ENCODE data around the gene ENO2.

ENO2 gene

DNA sequence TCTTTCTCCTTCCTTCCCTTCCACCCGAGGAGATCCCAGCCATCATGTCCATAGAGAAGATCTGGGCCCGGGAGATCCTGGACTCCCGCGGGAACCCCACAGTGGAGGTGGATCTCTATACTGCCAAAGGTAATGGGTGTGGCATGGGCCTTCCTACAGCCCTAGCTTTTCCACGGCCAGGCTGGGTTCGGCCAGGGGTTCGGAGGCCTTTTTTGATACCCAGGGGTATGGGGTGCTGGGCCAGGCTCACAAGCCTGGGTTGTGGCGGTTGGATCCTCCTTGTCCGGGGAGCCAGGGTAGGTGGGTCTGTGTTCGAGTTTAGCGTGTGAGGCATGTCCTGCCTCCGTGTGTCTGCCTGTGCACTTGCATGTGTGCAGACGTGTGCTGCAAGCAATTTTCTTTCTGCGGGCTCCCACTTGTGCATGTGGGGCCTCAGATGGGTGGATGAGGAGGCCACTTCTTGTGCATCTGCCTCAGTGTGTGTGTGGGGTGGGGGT lies 1.5 kb downstream of the ENO2 start:
- DNase-seq, result no peak

DNA sequence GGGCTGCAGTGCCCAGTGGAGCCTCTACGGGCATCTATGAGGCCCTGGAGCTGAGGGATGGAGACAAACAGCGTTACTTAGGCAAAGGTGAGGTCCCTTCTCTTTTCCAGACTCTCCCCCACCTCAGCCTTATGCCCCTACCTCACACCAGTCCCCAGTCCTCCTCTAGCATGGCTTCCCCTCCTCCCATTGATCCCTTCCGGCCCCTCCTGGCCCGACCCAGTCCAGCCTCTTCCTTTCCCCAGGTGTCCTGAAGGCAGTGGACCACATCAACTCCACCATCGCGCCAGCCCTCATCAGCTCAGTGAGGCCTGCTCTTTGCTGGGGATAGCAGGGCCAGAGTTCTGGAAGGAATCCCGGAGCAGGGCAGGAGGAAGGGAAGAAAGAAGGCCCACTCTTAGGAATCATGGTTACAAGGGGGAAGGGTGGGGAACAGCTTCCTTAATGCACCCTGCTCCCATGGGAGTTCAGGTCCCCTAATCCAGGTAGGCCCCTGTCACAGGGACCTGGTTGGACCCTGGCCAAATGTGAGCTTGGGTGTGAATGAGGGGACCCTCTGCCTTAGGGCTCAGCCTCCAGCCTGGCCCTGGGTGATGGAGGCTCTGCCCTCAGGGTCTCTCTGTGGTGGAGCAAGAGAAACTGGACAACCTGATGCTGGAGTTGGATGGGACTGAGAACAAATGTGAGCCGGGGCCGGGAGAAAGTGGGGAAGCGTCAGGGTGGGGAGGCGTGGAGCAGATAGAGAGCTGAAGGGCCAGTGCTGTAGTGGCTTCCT lies 2.2 kb downstream of the ENO2 start:
- DNase-seq, result no peak

DNA sequence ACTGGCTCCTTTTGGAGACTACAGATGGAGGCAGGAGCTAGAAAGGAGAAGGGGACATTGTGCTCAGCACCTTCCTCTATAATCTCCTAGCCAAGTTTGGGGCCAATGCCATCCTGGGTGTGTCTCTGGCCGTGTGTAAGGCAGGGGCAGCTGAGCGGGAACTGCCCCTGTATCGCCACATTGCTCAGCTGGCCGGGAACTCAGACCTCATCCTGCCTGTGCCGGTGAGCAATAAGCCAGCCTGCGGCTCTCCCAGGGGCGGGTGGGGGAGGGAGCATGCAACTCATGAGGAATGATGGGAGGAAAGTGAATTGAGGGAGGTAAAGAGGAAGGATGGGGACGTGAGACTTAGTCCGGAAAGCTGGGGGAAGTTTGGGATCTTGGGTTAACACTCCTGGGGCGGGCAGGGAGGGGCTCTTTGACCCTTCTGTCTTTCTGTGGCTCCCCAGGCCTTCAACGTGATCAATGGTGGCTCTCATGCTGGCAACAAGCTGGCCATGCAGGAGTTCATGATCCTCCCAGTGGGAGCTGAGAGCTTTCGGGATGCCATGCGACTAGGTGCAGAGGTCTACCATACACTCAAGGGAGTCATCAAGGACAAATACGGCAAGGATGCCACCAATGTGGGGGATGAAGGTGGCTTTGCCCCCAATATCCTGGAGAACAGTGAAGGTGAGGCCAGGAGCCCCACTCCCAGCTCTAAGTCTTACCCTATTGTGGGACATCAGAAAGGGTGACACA lies 3.3 kb downstream of the ENO2 start:
- no peak for DNase-seq

DNA sequence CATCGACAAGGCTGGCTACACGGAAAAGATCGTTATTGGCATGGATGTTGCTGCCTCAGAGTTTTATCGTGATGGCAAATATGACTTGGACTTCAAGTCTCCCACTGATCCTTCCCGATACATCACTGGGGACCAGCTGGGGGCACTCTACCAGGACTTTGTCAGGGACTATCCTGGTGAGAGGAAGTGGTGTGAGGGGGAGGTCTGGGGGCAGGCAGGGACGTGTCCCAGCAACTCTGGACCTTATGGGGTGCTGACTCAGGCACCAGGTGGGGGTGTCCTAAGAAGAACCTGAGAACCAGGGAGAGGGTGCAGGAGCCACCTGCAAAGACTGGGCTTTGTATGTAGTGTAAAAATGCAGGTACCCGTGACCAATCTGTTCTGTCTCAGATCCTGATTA lies 5.2 kb downstream of the ENO2 start:
- DNase-seq, result no peak

DNA sequence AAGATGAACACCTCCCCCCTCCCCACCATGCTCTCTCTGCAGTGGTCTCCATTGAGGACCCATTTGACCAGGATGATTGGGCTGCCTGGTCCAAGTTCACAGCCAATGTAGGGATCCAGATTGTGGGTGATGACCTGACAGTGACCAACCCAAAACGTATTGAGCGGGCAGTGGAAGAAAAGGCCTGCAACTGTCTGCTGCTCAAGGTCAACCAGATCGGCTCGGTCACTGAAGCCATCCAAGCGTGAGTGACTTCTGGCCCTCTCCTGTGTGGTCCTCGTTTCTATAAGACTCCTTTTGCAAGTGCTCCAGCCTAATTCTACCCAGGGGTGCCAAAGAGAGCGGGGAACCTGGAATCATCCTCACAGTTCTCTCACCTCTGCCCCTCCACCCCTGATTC lies 7.2 kb downstream of the ENO2 start:
- DNase-seq, result no peak

DNA sequence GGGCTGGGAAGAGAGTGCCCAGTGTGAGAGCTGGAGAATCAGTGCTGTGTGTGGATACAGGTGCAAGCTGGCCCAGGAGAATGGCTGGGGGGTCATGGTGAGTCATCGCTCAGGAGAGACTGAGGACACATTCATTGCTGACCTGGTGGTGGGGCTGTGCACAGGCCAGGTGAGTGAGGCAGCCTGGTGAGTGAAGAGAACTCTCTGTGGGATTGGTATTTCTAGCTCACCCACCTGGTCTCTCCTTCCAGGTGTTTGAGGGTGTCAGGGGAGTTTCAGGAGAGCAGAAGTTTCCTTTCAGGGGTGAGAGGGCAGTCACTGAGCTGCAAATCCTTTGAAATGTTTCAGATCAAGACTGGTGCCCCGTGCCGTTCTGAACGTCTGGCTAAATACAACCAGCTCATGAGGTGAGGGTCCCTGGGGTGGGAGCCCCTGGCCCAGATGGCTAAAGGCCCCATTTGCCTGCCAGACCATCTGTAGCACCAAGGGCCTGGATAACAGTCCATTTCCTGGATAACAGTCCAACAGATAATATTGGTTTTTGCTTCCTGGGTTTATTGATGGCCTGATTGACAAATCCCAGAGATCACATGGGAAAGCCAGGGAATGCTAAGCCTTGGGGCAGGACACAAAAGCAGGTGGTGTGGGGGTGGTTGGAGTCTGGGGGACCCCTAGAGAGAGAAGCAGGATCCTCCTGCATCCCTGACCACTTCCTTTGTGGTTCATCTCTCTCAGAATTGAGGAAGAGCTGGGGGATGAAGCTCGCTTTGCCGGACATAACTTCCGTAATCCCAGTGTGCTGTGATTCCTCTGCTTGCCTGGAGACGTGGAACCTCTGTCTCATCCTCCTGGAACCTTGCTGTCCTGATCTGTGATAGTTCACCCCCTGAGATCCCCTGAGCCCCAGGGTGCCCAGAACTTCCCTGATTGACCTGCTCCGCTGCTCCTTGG lies 7.9 kb downstream of the ENO2 start:
- no peak for DNase-seq

DNA sequence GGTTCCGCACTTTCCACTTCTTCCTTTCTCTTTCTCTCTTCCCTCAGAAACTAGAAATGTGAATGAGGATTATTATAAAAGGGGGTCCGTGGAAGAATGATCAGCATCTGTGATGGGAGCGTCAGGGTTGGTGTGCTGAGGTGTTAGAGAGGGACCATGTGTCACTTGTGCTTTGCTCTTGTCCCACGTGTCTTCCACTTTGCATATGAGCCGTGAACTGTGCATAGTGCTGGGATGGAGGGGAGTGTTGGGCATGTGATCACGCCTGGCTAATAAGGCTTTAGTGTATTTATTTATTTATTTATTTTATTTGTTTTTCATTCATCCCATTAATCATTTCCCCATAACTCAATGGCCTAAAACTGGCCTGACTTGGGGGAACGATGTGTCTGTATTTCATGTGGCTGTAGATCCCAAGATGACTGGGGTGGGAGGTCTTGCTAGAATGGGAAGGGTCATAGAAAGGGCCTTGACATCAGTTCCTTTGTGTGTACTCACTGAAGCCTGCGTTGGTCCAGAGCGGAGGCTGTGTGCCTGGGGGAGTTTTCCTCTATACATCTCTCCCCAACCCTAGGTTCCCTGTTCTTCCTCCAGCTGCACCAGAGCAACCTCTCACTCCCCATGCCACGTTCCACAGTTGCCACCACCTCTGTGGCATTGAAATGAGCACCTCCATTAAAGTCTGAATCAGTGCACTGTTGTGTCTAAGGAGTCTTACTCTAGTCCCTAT lies 8.8 kb downstream of the ENO2 start:
- no peak for DNase-seq

DNA sequence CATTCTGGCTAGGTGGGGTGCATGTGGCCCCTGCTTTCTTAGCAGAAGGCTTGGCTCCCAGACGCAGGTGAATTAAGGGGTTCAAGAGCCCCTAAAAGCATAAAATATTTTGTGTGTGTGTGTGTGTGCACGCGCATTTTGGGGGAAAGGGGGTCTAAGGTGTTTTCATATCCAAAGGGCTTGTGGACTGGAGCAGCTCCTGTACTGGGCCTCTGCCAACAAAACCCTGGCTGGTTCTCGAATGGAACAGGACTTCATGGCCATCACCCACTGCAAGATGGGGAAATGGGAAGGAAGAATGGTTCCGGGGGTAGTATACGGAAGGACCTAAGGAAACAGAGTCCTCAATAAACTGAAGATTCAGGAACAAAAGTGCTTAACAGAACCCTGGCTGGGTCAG lies 9.5 kb downstream of the ENO2 start:
- DNase-seq, result no peak

DNA sequence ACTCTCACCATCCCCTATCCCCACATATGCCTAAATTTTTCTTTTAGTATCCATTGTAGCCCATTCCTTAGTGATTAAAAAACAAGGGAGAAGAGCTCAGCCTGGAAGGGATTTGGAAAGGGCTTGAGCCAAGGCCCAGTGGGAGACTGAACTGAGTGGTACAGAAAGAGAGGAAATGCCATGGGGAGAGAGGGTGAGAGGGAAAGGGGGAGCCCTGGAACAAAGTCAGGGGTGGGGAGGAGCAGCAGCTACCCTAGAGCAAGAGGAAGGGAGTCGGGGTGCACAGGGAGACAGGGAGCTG lies 10.8 kb downstream of the ENO2 start:
- DNase-seq, result no peak

DNA sequence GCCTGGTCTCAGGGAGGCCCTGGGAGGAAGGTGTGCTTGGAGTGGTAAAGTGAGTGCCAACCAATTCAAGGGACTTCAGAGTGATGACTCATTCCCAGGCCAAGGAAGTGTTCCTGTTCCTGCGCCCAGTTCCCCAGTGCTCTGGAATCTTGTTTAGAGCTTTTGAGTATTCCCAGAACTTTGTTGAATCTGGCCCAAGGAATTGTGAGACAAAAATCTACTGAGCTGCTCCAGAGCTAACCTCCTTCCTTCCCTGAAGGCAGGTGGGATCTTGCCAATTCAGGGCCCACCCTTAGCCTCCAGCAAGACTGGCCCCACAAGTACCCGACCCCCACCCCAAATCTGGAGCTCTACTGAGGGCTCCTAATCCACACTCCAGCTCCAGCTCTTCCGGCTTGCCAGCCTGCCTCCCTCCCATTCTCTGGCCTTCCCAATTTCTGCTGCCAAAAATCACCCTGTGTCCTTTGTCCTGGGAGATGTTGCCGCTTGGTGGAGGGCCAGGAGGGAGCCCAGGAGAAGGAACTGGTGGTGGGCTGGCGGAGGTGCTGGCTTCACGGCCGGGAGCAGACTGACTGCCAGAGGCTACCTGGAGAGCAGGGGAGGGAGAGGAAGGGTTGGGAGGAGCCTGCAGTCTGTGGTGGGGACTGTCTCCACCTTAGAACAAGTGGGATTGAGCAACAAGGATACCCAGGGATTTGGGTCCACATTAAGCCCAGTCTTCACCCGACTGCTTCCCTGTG lies 11.3 kb downstream of the ENO2 start:
- DNase-seq, result no peak

DNA sequence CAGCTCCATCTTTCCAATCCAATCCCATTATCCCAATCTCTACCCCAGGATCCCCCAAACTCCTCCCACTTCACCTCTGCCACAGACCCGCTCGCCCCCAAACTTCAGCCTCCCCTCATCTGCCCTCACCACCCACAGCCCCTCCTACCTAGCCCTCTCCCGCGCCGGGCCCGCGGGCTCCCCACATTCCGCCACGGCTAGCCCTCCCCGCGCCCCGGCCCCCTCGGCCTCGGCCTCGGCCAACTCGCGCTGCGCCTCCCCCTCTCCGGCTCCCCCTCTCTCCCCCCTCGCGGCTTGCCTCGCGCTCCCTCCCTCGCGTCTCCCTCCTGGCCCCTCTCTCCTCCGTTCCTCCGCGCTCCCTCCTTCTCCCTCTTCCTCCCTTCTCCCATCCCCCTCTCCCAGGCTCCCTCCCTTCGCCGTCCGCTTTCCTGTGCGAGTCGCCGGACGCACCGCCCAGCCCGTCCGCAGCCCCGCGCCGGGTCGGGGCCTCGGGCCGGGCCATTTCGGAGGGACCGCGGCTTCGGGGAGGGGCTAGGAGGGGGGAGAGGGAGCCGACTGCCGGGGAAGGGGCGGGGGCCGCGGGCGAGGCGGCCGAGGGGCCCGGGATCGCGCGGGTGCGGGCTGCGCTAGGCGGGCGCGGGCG lies 13.1 kb downstream of the ENO2 start, which contains the start of gene ATN1:
Gene ATN1 (plus strand): TSS at position 581 of the 643 bp plus-strand sequence. CDS start 6,043 bp downstream, outside the sequence.
- no peak for DNase-seq

DNA sequence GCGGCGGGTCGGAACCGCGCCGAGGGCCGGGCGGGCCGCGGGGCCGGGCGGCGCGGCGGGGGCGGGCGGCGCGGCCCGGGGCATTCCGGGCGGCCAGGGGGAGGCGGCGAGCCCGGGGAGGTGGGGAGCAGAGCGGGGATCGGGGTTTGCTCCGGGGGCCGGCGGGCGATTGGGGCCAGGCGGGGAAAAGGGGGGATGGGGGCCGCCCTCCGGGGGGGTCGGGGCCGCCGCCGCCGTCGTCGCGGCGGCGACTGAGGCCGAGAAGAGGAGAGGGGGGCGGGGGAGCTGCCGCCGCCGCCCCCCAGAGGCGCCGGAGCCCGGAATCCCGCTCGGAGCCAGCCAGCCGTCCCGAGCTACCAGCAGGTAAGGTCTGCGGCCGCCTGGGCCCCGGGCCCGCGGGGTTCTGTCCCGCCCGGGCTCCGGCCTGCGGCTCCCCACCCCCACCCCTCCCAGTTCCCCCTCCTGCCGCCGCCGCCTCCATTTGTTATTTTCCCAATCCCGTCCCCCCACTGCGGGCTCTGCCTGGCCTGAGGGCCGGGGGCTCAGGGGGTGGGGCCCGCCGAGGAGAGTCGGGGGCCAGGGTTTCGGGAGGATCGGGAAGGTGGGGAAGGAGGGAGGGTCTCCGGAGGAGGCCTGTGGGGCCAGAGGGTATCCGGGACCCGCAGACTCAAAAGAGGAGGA lies 13.8 kb downstream of the ENO2 start:
- no peak for DNase-seq

DNA sequence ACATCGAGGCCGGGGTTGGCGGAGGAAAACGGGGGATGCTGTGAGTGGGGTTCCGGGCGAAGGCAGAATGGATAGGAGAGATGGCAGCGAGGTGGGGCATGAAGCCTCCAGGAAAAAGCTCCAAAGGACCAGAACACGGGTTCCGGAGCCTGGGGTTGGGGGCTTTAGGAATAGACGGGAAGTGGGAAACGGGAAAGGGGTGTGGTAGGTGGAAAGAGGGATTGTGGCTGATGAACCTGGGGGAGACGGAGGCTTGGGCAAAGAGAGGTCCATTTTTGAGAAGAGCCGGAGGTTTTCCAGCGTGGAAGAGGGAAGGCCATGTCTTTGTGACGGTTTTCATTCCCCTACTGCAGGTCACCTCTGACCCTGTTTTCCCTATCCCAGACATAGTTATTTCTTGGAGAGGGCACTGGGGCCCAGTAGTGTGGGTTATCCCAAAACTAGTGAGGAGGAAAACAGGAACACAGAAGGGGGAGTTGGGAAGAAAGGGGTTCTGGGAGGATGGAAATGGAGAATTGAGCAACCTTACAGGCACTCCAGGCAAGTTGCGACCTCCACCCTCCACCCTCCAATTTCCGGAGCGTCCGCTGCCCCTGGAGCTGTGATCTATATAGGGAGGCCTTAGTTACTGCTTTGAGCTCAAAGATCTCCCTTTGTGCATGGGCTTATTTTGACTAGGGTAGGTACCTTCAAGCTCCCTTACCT lies 14.5 kb downstream of the ENO2 start:
- no peak for DNase-seq

DNA sequence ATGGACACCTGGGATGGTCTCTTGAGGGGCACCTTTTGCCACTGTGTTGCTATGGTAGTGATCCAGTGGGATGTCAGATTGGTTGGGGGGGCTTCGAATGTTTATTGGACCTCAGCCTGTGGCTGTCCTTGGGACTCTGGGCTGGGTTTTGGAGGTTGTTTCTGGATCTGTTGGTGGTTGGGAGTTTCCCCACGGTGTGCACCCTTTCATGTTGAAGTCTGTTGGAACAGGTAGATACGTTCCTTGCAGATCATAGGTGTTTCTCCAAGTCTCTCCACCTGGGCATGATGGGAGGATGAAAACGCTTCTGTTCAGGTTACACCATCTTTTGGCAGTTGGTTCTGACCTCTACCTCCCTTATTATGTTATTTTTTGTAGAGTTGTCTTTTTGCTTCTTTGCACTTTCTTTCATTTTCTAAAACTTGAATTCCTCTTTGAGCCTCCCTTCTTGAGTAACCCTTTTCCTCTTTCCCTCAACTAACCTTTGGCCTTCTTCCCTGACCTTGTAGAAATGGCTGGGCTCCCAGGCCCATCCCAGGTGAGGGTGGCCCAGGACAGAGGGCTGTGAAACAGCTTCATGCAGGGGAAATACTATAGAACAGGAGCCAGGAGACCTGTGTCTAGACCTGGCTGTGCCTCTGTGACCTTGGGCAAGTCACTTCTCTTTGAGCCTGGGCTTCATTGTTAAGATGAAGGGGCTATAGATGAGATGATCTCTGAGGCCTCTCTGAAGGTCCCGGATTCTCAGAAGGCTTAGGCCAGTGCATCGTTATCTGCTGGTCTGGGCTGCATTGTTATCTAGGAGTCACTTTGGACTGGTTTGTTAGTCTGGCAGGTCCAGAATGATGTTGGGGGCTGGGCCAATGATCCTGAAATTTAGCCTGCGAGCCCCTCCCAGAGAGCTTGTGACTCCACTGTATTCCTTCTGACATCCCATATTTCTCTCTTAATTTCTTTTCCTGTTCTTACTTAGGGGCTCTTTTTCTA lies 15.4 kb downstream of the ENO2 start:
- no peak for DNase-seq

DNA sequence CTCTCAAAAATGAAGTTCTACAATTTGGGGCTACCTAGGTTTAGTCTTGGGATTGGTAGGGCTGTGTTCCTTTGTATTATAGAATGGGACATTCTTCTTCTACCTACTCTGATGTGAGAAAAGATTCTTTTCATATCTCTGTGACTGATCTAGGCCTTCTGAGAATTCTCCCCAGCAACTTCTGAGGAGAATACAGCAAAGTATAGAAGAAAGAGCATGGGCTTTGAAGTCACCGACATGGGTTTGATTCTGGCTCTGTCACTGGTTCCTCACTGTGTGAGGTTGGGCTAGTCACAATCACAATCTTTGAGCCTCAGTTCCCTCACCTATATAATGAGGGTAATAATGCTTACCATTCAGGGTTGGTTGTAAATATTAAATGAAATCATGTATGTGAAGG lies 18.4 kb downstream of the ENO2 start:
- DNase-seq, result no peak

DNA sequence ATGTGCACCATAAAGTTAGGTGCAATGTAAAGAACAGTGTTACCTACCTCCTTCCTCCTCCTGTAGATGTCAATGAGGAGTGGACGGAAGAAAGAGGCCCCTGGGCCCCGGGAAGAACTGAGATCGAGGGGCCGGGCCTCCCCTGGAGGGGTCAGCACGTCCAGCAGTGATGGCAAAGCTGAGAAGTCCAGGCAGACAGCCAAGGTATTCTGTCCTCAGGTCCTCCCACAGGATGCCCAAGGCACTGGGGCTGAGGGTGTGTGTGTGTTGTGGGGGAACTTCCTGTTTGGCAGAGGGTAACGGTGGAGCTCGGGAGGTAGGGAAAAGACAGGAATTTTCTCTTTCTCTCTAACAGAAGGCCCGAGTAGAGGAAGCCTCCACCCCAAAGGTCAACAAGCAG lies 19.7 kb downstream of the ENO2 start:
- no peak for DNase-seq

DNA sequence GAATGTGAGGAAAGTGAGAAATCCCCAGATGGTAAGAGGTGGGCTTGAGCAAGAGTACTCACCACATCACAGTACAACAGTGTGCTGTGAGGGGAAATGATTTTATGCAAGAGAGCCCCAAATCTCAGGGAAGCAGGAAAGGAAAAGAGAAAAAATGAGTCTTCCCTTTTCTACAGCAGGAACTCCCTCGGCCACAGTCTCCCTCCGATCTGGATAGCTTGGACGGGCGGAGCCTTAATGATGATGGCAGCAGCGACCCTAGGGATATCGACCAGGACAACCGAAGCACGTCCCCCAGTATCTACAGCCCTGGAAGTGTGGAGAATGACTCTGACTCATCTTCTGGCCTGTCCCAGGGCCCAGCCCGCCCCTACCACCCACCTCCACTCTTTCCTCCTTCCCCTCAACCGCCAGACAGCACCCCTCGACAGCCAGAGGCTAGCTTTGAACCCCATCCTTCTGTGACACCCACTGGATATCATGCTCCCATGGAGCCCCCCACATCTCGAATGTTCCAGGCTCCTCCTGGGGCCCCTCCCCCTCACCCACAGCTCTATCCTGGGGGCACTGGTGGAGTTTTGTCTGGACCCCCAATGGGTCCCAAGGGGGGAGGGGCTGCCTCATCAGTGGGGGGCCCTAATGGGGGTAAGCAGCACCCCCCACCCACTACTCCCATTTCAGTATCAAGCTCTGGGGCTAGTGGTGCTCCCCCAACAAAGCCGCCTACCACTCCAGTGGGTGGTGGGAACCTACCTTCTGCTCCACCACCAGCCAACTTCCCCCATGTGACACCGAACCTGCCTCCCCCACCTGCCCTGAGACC lies 21.2 kb downstream of the ENO2 start:
- DNase-seq, result no peak

DNA sequence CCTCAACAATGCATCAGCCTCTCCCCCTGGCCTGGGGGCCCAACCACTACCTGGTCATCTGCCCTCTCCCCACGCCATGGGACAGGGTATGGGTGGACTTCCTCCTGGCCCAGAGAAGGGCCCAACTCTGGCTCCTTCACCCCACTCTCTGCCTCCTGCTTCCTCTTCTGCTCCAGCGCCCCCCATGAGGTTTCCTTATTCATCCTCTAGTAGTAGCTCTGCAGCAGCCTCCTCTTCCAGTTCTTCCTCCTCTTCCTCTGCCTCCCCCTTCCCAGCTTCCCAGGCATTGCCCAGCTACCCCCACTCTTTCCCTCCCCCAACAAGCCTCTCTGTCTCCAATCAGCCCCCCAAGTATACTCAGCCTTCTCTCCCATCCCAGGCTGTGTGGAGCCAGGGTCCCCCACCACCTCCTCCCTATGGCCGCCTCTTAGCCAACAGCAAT lies 21.8 kb downstream of the ENO2 start:
- no peak for DNase-seq

All from SHP77 treated with DMSO at 0.1 percent for 48 hours (cell line).